ENCODE results near the gene SLC26A8.

DNA sequence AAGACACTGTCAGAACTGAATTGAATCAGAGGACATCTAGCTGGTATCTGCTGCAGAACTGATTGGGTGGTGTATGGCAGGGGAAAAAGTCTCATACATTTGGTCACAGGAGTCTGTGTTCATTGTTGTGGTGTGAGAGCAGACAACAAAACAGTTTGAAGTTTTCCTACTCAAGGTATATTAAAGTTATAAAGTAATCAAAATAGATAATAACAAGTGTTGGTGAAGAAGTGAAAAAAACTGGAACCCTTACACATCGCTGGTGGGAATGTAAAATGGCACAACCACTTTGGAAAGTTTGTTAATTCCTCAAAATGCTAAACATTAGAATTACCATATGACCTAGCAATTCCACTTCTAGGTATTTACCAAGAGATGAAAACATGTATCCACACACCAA is 128.2 kb downstream of the SLC26A8 start:
- TF ChIP-seq, protein P1, sequence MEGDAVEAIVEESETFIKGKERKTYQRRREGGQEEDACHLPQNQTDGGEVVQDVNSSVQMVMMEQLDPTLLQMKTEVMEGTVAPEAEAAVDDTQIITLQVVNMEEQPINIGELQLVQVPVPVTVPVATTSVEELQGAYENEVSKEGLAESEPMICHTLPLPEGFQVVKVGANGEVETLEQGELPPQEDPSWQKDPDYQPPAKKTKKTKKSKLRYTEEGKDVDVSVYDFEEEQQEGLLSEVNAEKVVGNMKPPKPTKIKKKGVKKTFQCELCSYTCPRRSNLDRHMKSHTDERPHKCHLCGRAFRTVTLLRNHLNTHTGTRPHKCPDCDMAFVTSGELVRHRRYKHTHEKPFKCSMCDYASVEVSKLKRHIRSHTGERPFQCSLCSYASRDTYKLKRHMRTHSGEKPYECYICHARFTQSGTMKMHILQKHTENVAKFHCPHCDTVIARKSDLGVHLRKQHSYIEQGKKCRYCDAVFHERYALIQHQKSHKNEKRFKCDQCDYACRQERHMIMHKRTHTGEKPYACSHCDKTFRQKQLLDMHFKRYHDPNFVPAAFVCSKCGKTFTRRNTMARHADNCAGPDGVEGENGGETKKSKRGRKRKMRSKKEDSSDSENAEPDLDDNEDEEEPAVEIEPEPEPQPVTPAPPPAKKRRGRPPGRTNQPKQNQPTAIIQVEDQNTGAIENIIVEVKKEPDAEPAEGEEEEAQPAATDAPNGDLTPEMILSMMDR (IDR thresholded peaks at IDR 0.05; ENCODE audit: borderline replicate concordance, extremely low read depth, low read length, poor library complexity, severe bottlenecking) = no peak
- TF ChIP-seq EZH2 (IDR thresholded peaks at IDR 0.05; ENCODE audit: borderline replicate concordance, low read depth, low read length, severe bottlenecking) = no peak
